ENCODE data around the gene FIGNL1.

FIGNL1 gene

DNA sequence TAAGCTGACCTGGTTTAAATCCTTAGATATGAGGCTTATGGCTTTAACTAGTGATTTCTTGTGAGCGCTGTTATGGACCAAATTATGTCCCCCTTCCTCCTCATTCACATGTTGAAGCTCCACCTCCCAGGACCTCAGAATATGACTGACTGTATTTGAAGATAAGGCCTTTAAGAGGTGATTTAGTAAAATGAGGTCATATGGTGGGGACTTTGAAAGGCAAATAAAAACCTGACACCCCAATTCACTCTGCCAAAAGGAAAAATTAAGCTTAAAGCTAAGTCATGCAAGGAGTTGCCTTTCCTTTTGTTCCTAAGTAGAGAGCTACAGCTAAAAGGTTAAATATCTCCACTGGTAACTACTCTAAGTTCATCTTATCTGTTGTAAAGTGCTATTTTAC lies 36.4 kb upstream of the FIGNL1 start:
- Histone ChIP-seq H3K4me1 (ENCODE audit: control insufficient read depth in 1 of 2, insufficient read depth in 2 of 2, low read length in 2 of 2) (no peaks in the 10 kb centered on the region), H3K27ac (ENCODE audit: low read length) (no peak overlapping the region), H3K9me3 (ENCODE audit: control insufficient read depth in 1 of 2, low read length in 2 of 2) (no peaks in the 10 kb centered on the region), H3K27me3 (ENCODE audit: low read depth, low read length) (no peaks in the 10 kb centered on the region), H3K4me3 (ENCODE audit: low read depth in 1 of 2, low read length in 2 of 2) (no peak overlapping the region), H3K36me3 (ENCODE audit: control insufficient read depth in 1 of 2, insufficient read depth in 2 of 2, low read length in 2 of 2) (no peaks in the 10 kb centered on the region)

GRCh38 chr7:50481867-50482266 lies 31.7 kb upstream of the FIGNL1 start:
- no peaks in the 10 kb centered on the region for H3K27me3 ChIP-seq (ENCODE audit: low read depth, low read length)
- H3K4me1 ChIP-seq (ENCODE audit: control insufficient read depth in 1 of 2, insufficient read depth in 2 of 2, low read length in 2 of 2) = no peaks in the 10 kb centered on the region
- no peak overlapping the region for H3K27ac ChIP-seq (ENCODE audit: low read length)
- no peaks in the 10 kb centered on the region for H3K36me3 ChIP-seq (ENCODE audit: control insufficient read depth in 1 of 2, insufficient read depth in 2 of 2, low read length in 2 of 2)
- no peaks in the 10 kb centered on the region for H3K9me3 ChIP-seq (ENCODE audit: control insufficient read depth in 1 of 2, low read length in 2 of 2)
- H3K4me3 ChIP-seq (ENCODE audit: low read depth in 1 of 2, low read length in 2 of 2) = no peak overlapping the region

GRCh38 chr7:50480797-50481196 lies 30.6 kb upstream of the FIGNL1 start:
- Histone ChIP-seq H3K4me1 (ENCODE audit: control insufficient read depth in 1 of 2, insufficient read depth in 2 of 2, low read length in 2 of 2) (no peaks in the 10 kb centered on the region), H3K27me3 (ENCODE audit: low read depth, low read length) (no peaks in the 10 kb centered on the region), H3K9me3 (ENCODE audit: control insufficient read depth in 1 of 2, low read length in 2 of 2) (no peaks in the 10 kb centered on the region), H3K4me3 (ENCODE audit: low read depth in 1 of 2, low read length in 2 of 2) (no peak overlapping the region), H3K27ac (ENCODE audit: low read length) (no peak overlapping the region), H3K36me3 (ENCODE audit: control insufficient read depth in 1 of 2, insufficient read depth in 2 of 2, low read length in 2 of 2) (no peaks in the 10 kb centered on the region)

DNA sequence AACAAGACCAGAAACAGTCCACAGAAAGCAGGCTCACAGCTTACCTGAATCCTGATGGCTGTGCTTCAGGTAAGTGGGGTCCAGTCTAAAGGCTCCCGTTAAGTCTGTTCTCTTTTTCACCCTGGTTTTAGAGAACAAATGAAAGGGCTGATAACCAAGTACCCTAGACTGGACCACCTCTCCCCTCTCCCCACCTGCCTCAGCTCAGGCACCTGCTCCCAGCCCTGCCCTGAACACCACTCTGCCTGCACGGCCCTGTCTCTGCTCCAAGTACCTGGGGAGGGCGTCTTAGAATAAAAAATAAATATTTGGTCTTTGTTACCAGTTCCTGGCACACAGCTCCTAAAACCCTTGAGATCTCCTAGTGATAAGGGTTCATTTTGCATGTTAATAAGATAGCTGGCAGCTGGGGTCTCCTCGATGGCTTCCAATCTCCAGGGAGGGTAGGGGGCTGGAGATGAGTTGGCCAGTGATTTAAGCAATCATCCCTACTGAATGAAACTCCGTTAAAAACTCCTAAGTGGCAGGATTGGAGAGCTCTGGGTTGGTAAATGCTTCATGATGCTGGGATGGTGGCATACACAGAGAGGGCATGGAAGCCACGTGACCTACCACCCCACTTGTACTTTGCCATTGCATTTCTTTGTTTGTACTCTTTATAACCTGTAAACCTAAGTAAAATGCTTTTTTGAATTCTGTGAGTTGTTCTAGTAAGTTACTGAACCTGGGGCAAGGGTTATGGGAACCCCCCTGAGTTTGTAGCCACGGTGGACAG lies 29.8 kb upstream of the FIGNL1 start:
- H3K4me1 ChIP-seq (ENCODE audit: control insufficient read depth in 1 of 2, insufficient read depth in 2 of 2, low read length in 2 of 2) = no peaks in the 10 kb centered on the region
- H3K27ac ChIP-seq (ENCODE audit: low read length) = no peak overlapping the region
- no peaks in the 10 kb centered on the region for H3K27me3 ChIP-seq (ENCODE audit: low read depth, low read length)
- H3K9me3 ChIP-seq (ENCODE audit: control insufficient read depth in 1 of 2, low read length in 2 of 2) = no peaks in the 10 kb centered on the region
- no peak overlapping the region for H3K4me3 ChIP-seq (ENCODE audit: low read depth in 1 of 2, low read length in 2 of 2)
- H3K36me3 ChIP-seq (ENCODE audit: control insufficient read depth in 1 of 2, insufficient read depth in 2 of 2, low read length in 2 of 2) = no peaks in the 10 kb centered on the region

DNA sequence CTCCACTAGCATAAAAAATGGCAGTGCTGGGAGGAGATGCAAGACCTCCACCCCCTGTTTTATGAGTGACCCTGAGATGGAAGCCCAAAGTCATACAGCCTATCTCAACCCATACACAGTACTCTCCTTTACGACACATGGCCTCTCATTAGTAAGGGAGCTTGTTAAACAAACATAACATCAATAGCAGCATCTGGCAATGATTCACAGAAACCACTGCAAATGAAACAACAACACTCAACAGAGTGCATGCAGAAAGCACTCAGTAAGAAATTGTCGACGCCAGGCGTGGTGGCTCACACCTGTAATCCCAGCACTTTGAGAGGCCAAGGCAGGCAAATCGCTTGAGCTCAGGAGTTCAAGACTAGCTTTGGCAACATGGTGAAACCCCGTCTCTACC lies 27.5 kb upstream of the FIGNL1 start:
- Histone ChIP-seq H3K4me1 (ENCODE audit: control insufficient read depth in 1 of 2, insufficient read depth in 2 of 2, low read length in 2 of 2) (no peaks in the 10 kb centered on the region), H3K27ac (ENCODE audit: low read length) (no peak overlapping the region), H3K4me3 (ENCODE audit: low read depth in 1 of 2, low read length in 2 of 2) (no peak overlapping the region), H3K36me3 (ENCODE audit: control insufficient read depth in 1 of 2, insufficient read depth in 2 of 2, low read length in 2 of 2) (no peaks in the 10 kb centered on the region), H3K9me3 (ENCODE audit: control insufficient read depth in 1 of 2, low read length in 2 of 2) (no peaks in the 10 kb centered on the region), H3K27me3 (ENCODE audit: low read depth, low read length) (no peaks in the 10 kb centered on the region)

DNA sequence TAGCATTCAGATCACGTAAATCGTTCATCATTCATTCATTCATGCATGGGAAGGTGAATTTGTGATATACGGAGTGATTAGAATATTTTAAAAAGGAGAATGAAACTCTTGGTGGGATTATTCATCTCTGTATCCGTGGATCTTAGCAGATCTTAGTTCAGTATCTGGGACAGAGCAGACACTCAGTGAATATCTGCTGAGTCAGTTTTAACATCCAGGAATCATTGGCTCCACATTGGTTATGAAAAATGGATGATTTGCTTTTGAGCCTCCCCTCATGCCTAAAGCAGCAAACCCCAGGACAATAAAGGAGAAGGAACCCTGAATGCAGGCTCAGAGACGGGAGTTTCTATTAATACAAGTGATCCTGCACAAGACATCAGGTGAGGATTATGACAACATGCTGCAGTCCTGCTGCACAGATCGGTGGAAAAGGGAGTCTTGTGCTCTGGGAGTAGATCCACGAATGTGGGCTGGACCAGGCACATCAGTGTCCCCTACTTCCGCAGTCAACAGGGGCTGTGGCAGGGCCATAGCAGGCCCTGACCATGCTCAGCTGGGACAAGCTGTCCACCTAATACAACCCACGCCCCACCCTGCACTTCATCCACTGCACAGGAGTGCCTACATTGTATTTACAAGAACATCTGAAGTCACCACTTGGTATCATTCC lies 26.9 kb upstream of the FIGNL1 start:
- Histone ChIP-seq H3K4me1 (ENCODE audit: control insufficient read depth in 1 of 2, insufficient read depth in 2 of 2, low read length in 2 of 2) (no peaks in the 10 kb centered on the region), H3K27me3 (ENCODE audit: low read depth, low read length) (no peaks in the 10 kb centered on the region), H3K27ac (ENCODE audit: low read length) (no peak overlapping the region), H3K4me3 (ENCODE audit: low read depth in 1 of 2, low read length in 2 of 2) (no peak overlapping the region), H3K9me3 (ENCODE audit: control insufficient read depth in 1 of 2, low read length in 2 of 2) (no peaks in the 10 kb centered on the region), H3K36me3 (ENCODE audit: control insufficient read depth in 1 of 2, insufficient read depth in 2 of 2, low read length in 2 of 2) (no peaks in the 10 kb centered on the region)

DNA sequence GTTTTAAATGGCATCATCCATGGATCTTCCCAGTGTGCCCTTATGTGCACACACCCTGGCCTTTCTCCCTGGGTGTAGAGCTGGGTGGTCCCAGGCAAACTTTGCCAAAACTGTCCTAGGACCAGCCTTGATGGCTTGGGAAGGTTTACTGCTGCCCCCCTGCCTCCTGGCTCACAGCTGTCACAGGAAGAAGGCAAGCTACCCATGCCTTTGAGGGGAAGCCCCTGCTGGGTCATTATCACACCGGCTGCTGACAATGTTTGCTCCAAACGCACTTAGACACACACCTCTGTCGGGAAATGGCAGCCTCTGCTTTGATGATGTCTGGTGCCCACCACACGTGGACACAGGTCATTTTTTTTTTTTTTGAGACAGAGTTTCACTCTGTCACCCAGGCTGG lies 25.2 kb upstream of the FIGNL1 start:
- H3K27ac ChIP-seq (ENCODE audit: low read length) = no peak overlapping the region
- no peak overlapping the region for H3K4me3 ChIP-seq (ENCODE audit: low read depth in 1 of 2, low read length in 2 of 2)

DNA sequence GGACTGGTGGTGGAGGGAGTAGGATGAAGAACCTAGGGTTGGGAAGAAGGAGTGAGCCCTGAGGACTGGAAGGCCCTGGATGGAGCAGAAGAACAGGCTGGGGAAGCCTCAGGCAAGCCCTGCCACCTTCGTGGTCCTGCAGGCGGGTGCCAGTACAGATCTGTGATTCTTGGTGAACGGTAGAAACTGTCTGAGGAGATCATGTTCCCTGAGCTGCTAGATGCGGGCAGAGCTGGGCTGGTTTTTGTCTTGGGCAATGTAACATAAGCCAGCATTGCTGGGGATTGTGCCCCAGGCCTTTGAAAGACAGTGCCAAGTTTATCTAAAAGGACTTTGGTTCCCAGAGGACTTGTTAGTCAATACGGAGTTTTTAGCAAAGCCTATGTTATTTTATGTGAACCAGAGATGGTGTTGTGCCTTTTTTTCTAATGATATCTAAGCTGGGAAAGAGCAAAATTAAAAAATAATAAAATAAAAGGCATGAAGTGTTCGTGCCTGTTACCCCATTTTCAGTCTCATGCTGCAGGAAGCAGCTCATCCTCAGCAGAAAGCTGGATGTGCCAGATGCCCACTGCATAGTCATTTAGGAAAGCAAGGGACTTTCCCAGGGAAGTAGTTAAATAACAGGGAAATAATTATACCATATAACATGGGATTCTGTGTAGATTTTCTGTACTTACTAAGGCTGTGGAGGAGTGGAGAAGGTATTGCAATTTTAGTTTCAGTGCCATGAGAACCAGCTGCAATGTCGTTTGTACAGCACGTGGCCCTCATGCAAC lies 24.4 kb upstream of the FIGNL1 start:
- H3K27ac ChIP-seq (ENCODE audit: low read length) = no peak overlapping the region
- H3K9me3 ChIP-seq (ENCODE audit: control insufficient read depth in 1 of 2, low read length in 2 of 2) = no peaks in the 10 kb centered on the region
- H3K4me1 ChIP-seq (ENCODE audit: control insufficient read depth in 1 of 2, insufficient read depth in 2 of 2, low read length in 2 of 2) = no peaks in the 10 kb centered on the region
- H3K4me3 ChIP-seq (ENCODE audit: low read depth in 1 of 2, low read length in 2 of 2) = no peak overlapping the region
- no peaks in the 10 kb centered on the region for H3K27me3 ChIP-seq (ENCODE audit: low read depth, low read length)
- no peaks in the 10 kb centered on the region for H3K36me3 ChIP-seq (ENCODE audit: control insufficient read depth in 1 of 2, insufficient read depth in 2 of 2, low read length in 2 of 2)

More for the DNA sequence above, 25.2 kb upstream of the FIGNL1 start:
- no peaks in the 10 kb centered on the region for H3K4me1 ChIP-seq (ENCODE audit: control insufficient read depth in 1 of 2, insufficient read depth in 2 of 2, low read length in 2 of 2)
- no peaks in the 10 kb centered on the region for H3K36me3 ChIP-seq (ENCODE audit: control insufficient read depth in 1 of 2, insufficient read depth in 2 of 2, low read length in 2 of 2)
- H3K9me3 ChIP-seq (ENCODE audit: control insufficient read depth in 1 of 2, low read length in 2 of 2) = no peaks in the 10 kb centered on the region
- H3K27me3 ChIP-seq (ENCODE audit: low read depth, low read length) = no peaks in the 10 kb centered on the region

- H3K27ac ChIP-seq (ENCODE audit: low read length) = no peak overlapping the region
- H3K4me1 ChIP-seq (ENCODE audit: control insufficient read depth in 1 of 2, insufficient read depth in 2 of 2, low read length in 2 of 2) = no peaks in the 10 kb centered on the region
- no peak overlapping the region for H3K4me3 ChIP-seq (ENCODE audit: low read depth in 1 of 2, low read length in 2 of 2)
- H3K27me3 ChIP-seq (ENCODE audit: low read depth, low read length) = no peaks in the 10 kb centered on the region
- no peaks in the 10 kb centered on the region for H3K9me3 ChIP-seq (ENCODE audit: control insufficient read depth in 1 of 2, low read length in 2 of 2)
- no peaks in the 10 kb centered on the region for H3K36me3 ChIP-seq (ENCODE audit: control insufficient read depth in 1 of 2, insufficient read depth in 2 of 2, low read length in 2 of 2)
These were observed 23.4 kb upstream of the FIGNL1 start for GRCh38 chr7:50473531-50473930.

DNA sequence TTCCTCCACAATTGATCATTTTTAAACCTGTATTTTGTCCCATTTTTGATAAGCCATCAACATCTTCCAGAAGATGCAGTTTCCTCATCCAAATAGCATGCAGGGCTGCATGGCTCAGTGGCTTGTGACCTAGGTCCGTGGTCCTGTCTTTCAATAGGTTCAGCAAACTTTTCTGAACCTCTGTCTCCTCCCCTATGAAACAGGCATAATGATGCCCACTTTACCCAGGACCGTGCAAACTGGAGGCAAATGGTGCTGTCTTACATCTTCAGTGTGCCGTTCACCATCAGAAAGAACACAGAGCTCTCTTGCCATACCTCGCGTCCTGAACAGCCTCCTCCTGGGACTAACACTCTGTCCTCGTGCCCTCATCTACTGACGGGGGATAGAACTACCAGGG lies 22.3 kb upstream of the FIGNL1 start:
- Histone ChIP-seq H3K27ac (ENCODE audit: low read length) (no peak overlapping the region), H3K4me3 (ENCODE audit: low read depth in 1 of 2, low read length in 2 of 2) (no peak overlapping the region), H3K36me3 (ENCODE audit: control insufficient read depth in 1 of 2, insufficient read depth in 2 of 2, low read length in 2 of 2) (no peaks in the 10 kb centered on the region), H3K9me3 (ENCODE audit: control insufficient read depth in 1 of 2, low read length in 2 of 2) (no peaks in the 10 kb centered on the region), H3K27me3 (ENCODE audit: low read depth, low read length) (no peaks in the 10 kb centered on the region), H3K4me1 (ENCODE audit: control insufficient read depth in 1 of 2, insufficient read depth in 2 of 2, low read length in 2 of 2) (no peaks in the 10 kb centered on the region)

DNA sequence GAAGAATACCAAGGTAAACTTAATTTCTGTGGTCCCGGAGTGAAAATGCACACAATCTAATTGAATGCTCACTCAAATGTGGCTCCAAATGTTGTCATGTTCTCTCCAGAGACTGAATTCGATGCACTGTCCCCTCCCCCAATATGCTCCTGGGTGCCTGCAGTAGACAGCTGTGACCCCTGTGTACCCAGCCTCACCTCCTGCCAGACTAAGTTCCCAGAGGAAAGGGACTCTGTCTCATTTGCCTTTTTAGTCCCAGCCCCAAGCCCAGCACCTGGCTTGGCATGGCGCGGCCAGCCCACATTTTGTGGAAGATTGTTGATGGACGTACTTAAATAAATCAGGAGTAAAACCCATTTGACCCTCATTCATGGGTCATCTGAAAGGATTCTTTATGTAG lies 21.8 kb upstream of the FIGNL1 start:
- Histone ChIP-seq H3K4me1 (ENCODE audit: control insufficient read depth in 1 of 2, insufficient read depth in 2 of 2, low read length in 2 of 2) (no peaks in the 10 kb centered on the region), H3K27ac (ENCODE audit: low read length) (no peak overlapping the region), H3K4me3 (ENCODE audit: low read depth in 1 of 2, low read length in 2 of 2) (no peak overlapping the region), H3K9me3 (ENCODE audit: control insufficient read depth in 1 of 2, low read length in 2 of 2) (no peaks in the 10 kb centered on the region), H3K27me3 (ENCODE audit: low read depth, low read length) (no peaks in the 10 kb centered on the region), H3K36me3 (ENCODE audit: control insufficient read depth in 1 of 2, insufficient read depth in 2 of 2, low read length in 2 of 2) (no peaks in the 10 kb centered on the region)

All from muscle layer of duodenum (tissue), 2 donors.